GM12873 (cell line): Measurements from ENCODE around the gene CHDH.
A peak's percentile ranks its signal among the peaks of the same experiment; 100 is the strongest.

ENCODE experiments used
- CTCF ChIP-seq: IDR thresholded peaks from 2 replicates; pipeline ENCODE4 v1.5.1; 2012; ENCODE audit warnings: low read depth, mild to moderate bottlenecking, moderate library complexity, low read length, control low read depth; ENCODE audit not compliant: insufficient read depth; ENCODE audit errors: missing control alignments

CHDH gene

GRCh38 chr3:53863145-53863544 lies 16.9 kb upstream of the CHDH start:
- no peak for TF ChIP-seq CTCF

GRCh38 chr3:53862241-53862640 lies 16.0 kb upstream of the CHDH start:
- TF ChIP-seq CTCF, result no peak

GRCh38 chr3:53860196-53860595 lies 14.0 kb upstream of the CHDH start:
- no peak for TF ChIP-seq CTCF

GRCh38 chr3:53859178-53859577 lies 13.0 kb upstream of the CHDH start:
- TF ChIP-seq CTCF, result no peak

- peak; percentile 5 for TF ChIP-seq CTCF
Measured at GRCh38 chr3:53858096-53858741, 12.0 kb upstream of the CHDH start.

GRCh38 chr3:53856964-53857363 lies 10.7 kb upstream of the CHDH start:
- no peak for TF ChIP-seq CTCF

- no peak for TF ChIP-seq CTCF
Measured at GRCh38 chr3:53850895-53851294, 4.7 kb upstream of the CHDH start.
